Hematopoietic multipotent progenitor cell (in vitro differentiated cells): ENCODE results near the gene LCN10. TPM values are rescaled to one million over a fixed set of nuclear protein-coding genes. Genes with fewer than 3 reads are reported as not detected.

Experiments used
- DNase-seq, 3 donors: peaks; one replicate each; pipeline ENCODE4 v3.0.0-alpha.2; 2011 to 2015; ENCODE audit warnings: low read depth in 2 of 3, low spot score in 2 of 3
- small RNA-seq: library from RNA; depleted of rRNA; stranded (forward); fragments of <200 nt; gene quantifications from one replicate; pipeline ENCODE3, GENCODE V24; 2012
- total RNA-seq: library from RNA; depleted of rRNA; stranded (reverse); fragments of >200 nt; gene quantifications from one replicate; pipeline ENCODE4 v1.2.3, GENCODE V29; 2012

Gene LCN10
- total RNA-seq, 1 donor: 1.3 TPM

DNA sequence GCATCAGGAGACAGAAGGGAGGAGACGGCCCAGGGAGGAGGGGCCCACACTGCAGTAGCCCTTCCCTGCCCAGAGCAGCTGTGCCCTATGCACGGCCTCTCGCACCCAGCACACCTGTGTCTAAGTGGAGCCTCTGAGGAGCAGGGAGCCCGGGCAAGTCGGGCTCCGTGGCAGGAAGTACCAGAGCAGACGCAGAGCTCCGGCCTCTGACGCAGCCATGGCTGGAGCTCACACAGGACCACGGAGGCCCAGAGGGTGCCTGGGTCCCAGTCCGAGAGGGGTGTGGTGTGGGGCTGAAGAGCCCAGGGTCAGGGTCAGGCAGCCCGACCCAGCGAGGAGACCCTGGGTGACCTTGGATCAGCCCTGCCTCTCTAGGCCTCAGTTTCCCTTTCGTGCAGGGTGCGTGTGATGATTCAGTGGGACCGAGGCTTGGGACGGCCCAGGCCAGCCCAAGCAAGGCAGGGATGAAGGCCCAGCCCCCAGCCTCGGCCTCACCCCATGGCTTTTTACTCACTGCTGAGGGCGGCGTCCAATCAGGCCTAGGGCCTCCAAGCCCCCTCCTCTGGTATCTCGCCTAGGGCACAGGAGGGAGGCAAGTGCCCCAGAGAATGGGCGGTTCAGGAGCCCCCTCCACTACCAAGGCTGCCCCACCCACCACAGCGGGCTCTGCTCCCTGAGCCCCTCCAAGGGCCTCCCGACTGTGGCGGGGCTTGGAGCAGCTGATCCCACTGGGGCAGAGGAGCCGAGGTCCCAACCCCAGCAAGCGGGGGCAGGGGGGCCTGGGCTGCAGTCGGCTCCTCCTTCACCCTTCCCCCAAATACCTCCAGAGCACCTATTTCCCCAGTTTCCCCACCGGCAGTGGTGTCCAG is 51.2 kb downstream of the LCN10 start:
- DNase-seq: no peak

- DNase-seq: no peak
Observed at GRCh38 chr9:136690806-136691261, 51.9 kb downstream of the LCN10 start.

GRCh38 chr9:136690104-136690805 is 52.5 kb downstream of the LCN10 start:
- no peak for DNase-seq

DNA sequence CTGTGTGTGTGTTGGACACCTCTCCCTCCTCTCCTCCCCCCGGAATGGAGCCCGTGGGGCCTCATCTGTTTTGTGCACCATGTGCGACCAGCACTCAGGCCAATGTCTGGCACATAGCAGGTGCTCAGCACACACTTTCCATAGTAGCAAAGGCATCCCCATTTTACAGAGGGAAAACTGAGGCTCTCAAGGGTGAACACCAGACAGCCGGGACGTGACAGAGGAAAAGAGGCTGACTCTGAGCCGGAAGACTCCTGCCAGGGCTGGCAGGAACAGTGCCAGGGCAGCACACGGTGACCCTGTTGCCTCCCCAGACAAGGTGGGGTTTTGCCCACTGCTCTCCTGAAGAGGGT is 53.7 kb downstream of the LCN10 start:
- no peak for DNase-seq

- DNase-seq: peak in 1 of 3 donors; percentile 30
Observed at GRCh38 chr9:136688274-136689107, 54.2 kb downstream of the LCN10 start.

Small RNA genes within 50 kb of the gene (small RNA-seq; reads per million reads assigned to genes)
- gene ATP6V1G1P3: not detected
- gene MIR6722: not detected

Other genes with a start within 250 kb of the LCN10 start
- gene NOTCH1, start 196.9 kb downstream of the LCN10 start, total RNA-seq: 190 TPM
- gene EGFL7, start 80.0 kb downstream of the LCN10 start, total RNA-seq: 272 TPM
- gene AGPAT2, start 55.5 kb downstream of the LCN10 start, total RNA-seq: 76.5 TPM
- 227 TPM for gene DIPK1B, start 30.4 kb downstream of the LCN10 start, total RNA-seq
- gene LCN6, start 5.6 kb upstream of the LCN10 start, total RNA-seq: 0.81 TPM
- gene LCN8, start 15.3 kb upstream of the LCN10 start, total RNA-seq: not detected
- not detected for gene LCN15, start 21.6 kb upstream of the LCN10 start, total RNA-seq
- gene TMEM141, start 48.4 kb upstream of the LCN10 start, total RNA-seq: 47.1 TPM
- 1.6 TPM for gene CCDC183, start 53.4 kb upstream of the LCN10 start, total RNA-seq
- 66.8 TPM for gene RABL6, start 65.0 kb upstream of the LCN10 start, total RNA-seq
- gene AJM1, start 99.5 kb upstream of the LCN10 start, total RNA-seq: 0.27 TPM
- 36.9 TPM for gene PHPT1, start 106.5 kb upstream of the LCN10 start, total RNA-seq
- 1.1 TPM for gene MAMDC4, start 109.4 kb upstream of the LCN10 start, total RNA-seq
- gene EDF1, start 123.4 kb upstream of the LCN10 start, total RNA-seq: 211 TPM
- 20.5 TPM for gene TRAF2, start 143.6 kb upstream of the LCN10 start, total RNA-seq
- gene FBXW5, start 201.8 kb upstream of the LCN10 start, total RNA-seq: 179 TPM
- 0.81 TPM for gene C8G, start 202.3 kb upstream of the LCN10 start, total RNA-seq
- gene LCN12, start 209.3 kb upstream of the LCN10 start, total RNA-seq: 0.54 TPM
- not detected for gene PTGDS, start 234.6 kb upstream of the LCN10 start, total RNA-seq
- not detected for gene LCNL1, start 240.1 kb upstream of the LCN10 start, total RNA-seq
- gene PAXX, start 249.5 kb upstream of the LCN10 start, total RNA-seq: 16.7 TPM